Panc1 (cell line): Measurements from ENCODE around the gene ST3GAL4. TPM values are rescaled to one million over a fixed set of nuclear protein-coding genes. Genes with fewer than 3 reads are reported as not detected.

ENCODE experiments used
- ATAC-seq: fragments of 200-7000 bp; cut with Tn5 transposase; 2 replicates; pipeline ENCODE4 v1.9.1; 2020; ENCODE audit warnings: mild to moderate bottlenecking, moderate library complexity
- BruUV-seq: library from RNA; stranded (reverse); fragments of 400-500 nt; replicated peaks from 2 replicates; lab custom pipeline; 2021; lab: Mats Ljungman, UMichigan
- CTCF ChIA-PET: fragments of 300-600 bp; sonication (Branson Sonifier 250); formaldehyde crosslinking; loops from one replicate; lab custom pipeline; 2022; ENCODE audit warnings: antibody characterized with exemption; lab: Charles Lee
- POLR2A ChIA-PET: fragments of 300-600 bp; sonication (Branson Sonifier 250); formaldehyde crosslinking; loops from one replicate; lab custom pipeline; 2022; ENCODE audit warnings: antibody characterized with exemption; lab: Charles Lee
- DNase-seq: peaks from one replicate; pipeline ENCODE4 v3.0.0-alpha.2; 2010; ENCODE audit warnings: low read depth, low spot score
- H3K27ac ChIP-seq: 2 replicates; pipeline ENCODE4 v1.5.1; 2011; ENCODE audit warnings: mild to moderate bottlenecking, low read length, inconsistent platforms
- H3K27me3 ChIP-seq: fragments of 200-500 bp; sonication (Bioruptor generic); 2 replicates; pipeline ENCODE4 v1.6.0; 2014; ENCODE audit warnings: low read length, inconsistent platforms; ENCODE audit not compliant: control insufficient read depth, insufficient read depth
- H3K36me3 ChIP-seq: fragments of 200-500 bp; sonication (Bioruptor generic); 2 replicates; pipeline ENCODE4 v1.5.1; 2014; ENCODE audit warnings: inconsistent platforms, mild to moderate bottlenecking, low read length, moderate library complexity; ENCODE audit not compliant: control insufficient read depth, insufficient read depth
- H3K4me1 ChIP-seq: 2 replicates; pipeline ENCODE4 v1.5.1; 2011; ENCODE audit warnings: inconsistent platforms, mild to moderate bottlenecking, low read length, moderate library complexity; ENCODE audit not compliant: control insufficient read depth, insufficient read depth
- H3K4me3 ChIP-seq, 2 experiments: 2 replicates each; pipeline ENCODE4 v1.5.1; 2011 to 2012; ENCODE audit warnings: low read depth in 2 of 2, low read length in 2 of 2, mild to moderate bottlenecking in 2 of 2, inconsistent platforms in 1 of 2, moderate library complexity in 1 of 2
- H3K9me3 ChIP-seq: fragments of 200-500 bp; sonication (Bioruptor generic); 2 replicates; pipeline ENCODE4 v1.5.1; 2014; ENCODE audit warnings: low read depth, mild to moderate bottlenecking, inconsistent platforms, low read length, moderate library complexity; ENCODE audit not compliant: control insufficient read depth, insufficient read depth
- POLR2AphosphoS5 ChIP-seq: IDR thresholded peaks from 2 replicates; pipeline ENCODE4 v1.6.1; 2012; ENCODE audit warnings: mild to moderate bottlenecking, low read depth, low read length, moderate library complexity
- SIN3A ChIP-seq: IDR thresholded peaks from 2 replicates; pipeline ENCODE4 v1.6.1; 2012; ENCODE audit warnings: low read depth, mild to moderate bottlenecking, low read length, moderate library complexity, borderline replicate concordance; ENCODE audit not compliant: insufficient read depth
- TCF7L2 ChIP-seq: IDR thresholded peaks from 2 replicates; pipeline ENCODE4 v1.6.1; 2011; ENCODE audit warnings: mild to moderate bottlenecking, low read depth, low read length, inconsistent platforms
- in situ Hi-C: cut with HindIII; loops from 2 replicates; pipeline ENCODE4 v1.10.0; 2016; ENCODE audit warnings: low sequenced_read_pairs, low pct_unique_long_range_greater_than_20kb
- intact Hi-C: fragments of 100-400 bp; cut with micrococcal nuclease; formaldehyde crosslinking; loops from one replicate; pipeline ENCODE4 v1.10.0; 2022; ENCODE audit not compliant: unreplicated experiment
- total RNA-seq: library from RNA; stranded (reverse); gene quantifications from one replicate; pipeline ENCODE4 v1.2.1, GENCODE V29; 2021; ENCODE audit not compliant: unreplicated experiment
- TF ChIP-seq, protein P1 (sequence below), 2 experiments: IDR thresholded peaks; 2 replicates each; pipeline ENCODE4 v1.6.1; 2011 to 2012; ENCODE audit warnings: low read depth in 2 of 2, control low read depth in 1 of 2, low read length in 1 of 2, mild to moderate bottlenecking in 1 of 2, moderate library complexity in 1 of 2; ENCODE audit not compliant: insufficient read depth in 1 of 2
- TF ChIP-seq, protein P2 (sequence below): fragments of 450-650 bp; IDR thresholded peaks from 2 replicates; pipeline ENCODE4 v1.5.1; 2017; ENCODE audit warnings: mild to moderate bottlenecking

ST3GAL4 gene
- total RNA-seq, 1 experiment from 2014 or later = 56.6 TPM

DNA sequence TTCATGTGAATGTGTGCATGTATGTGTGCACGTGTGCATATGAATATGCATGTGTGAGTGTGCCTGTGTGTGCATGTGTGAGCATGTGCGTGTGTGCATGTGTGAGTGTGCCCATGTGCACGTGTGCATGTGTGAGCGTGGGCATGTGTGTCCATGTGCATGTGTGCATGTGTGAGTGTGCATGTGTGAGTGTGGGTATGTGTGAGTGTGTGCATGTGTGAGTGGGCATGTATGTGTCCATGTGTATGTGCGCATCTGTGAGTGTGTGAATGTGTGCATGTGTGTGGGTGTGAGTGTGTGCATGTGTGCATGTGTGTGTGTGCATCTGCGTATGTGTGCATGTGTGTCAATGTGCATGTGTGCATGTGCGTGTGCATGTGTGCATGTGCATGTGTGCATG lies 94.7 kb downstream of the ST3GAL4 start:
- CTCF ChIA-PET = no interaction called here
- ATAC-seq = no peak
- no TSS peak for BruUV-seq
- Histone ChIP-seq H3K9me3 (no peaks in the 10 kb centered on the region), H3K4me3 (no peak overlapping the region), H3K27me3 (no peaks in the 10 kb centered on the region; the same call in 1 of the 2 replicates), H3K4me1 (no peaks in the 10 kb centered on the region), H3K36me3 (no peaks in the 10 kb centered on the region), H3K27ac (no peak overlapping the region)
- DNase-seq = no peak
- intact Hi-C loops = no loop called here
- TF ChIP-seq, protein P1, sequence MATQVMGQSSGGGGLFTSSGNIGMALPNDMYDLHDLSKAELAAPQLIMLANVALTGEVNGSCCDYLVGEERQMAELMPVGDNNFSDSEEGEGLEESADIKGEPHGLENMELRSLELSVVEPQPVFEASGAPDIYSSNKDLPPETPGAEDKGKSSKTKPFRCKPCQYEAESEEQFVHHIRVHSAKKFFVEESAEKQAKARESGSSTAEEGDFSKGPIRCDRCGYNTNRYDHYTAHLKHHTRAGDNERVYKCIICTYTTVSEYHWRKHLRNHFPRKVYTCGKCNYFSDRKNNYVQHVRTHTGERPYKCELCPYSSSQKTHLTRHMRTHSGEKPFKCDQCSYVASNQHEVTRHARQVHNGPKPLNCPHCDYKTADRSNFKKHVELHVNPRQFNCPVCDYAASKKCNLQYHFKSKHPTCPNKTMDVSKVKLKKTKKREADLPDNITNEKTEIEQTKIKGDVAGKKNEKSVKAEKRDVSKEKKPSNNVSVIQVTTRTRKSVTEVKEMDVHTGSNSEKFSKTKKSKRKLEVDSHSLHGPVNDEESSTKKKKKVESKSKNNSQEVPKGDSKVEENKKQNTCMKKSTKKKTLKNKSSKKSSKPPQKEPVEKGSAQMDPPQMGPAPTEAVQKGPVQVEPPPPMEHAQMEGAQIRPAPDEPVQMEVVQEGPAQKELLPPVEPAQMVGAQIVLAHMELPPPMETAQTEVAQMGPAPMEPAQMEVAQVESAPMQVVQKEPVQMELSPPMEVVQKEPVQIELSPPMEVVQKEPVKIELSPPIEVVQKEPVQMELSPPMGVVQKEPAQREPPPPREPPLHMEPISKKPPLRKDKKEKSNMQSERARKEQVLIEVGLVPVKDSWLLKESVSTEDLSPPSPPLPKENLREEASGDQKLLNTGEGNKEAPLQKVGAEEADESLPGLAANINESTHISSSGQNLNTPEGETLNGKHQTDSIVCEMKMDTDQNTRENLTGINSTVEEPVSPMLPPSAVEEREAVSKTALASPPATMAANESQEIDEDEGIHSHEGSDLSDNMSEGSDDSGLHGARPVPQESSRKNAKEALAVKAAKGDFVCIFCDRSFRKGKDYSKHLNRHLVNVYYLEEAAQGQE (IDR thresholded peaks at IDR 0.05; ENCODE audit: insufficient read depth in 1 of 2, low read depth in 2 of 2, low read length in 1 of 2) = no peak
- no peak for TF ChIP-seq POLR2AphosphoS5
- no peak for TF ChIP-seq TCF7L2
- TF ChIP-seq, protein P2, sequence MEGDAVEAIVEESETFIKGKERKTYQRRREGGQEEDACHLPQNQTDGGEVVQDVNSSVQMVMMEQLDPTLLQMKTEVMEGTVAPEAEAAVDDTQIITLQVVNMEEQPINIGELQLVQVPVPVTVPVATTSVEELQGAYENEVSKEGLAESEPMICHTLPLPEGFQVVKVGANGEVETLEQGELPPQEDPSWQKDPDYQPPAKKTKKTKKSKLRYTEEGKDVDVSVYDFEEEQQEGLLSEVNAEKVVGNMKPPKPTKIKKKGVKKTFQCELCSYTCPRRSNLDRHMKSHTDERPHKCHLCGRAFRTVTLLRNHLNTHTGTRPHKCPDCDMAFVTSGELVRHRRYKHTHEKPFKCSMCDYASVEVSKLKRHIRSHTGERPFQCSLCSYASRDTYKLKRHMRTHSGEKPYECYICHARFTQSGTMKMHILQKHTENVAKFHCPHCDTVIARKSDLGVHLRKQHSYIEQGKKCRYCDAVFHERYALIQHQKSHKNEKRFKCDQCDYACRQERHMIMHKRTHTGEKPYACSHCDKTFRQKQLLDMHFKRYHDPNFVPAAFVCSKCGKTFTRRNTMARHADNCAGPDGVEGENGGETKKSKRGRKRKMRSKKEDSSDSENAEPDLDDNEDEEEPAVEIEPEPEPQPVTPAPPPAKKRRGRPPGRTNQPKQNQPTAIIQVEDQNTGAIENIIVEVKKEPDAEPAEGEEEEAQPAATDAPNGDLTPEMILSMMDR = no peak
- no peak for TF ChIP-seq SIN3A
- in situ Hi-C loops = no loop called here
- POLR2A ChIA-PET = no interaction called here

DNA sequence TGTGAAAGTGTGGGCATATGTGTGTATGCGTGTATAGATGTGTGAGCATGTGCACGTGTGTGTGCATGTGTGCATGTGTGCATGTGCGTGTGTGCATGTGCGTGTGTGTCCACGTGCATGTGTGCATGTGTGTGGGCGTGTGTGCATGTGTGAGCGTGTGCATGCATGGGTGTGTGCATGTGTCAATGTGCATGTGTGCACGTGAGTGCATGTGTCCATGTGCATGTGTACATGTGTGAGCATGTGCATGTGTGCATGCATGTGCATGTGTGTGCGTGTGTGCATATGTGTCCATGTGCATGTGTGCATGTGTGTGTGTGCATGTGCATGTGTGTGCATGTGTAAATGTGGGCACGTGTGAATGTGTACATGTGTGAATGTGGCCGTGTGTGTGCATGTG lies 95.3 kb downstream of the ST3GAL4 start:
- intact Hi-C loops = no loop called here
- CTCF ChIA-PET = no interaction called here
- POLR2A ChIA-PET = no interaction called here

More for the DNA sequence above, 95.3 kb downstream of the ST3GAL4 start:
- in situ Hi-C loops = no loop called here
- no peaks in the 10 kb centered on the region; the same call in 1 of the 2 replicates for H3K27me3 ChIP-seq
- no TSS peak for BruUV-seq
- ATAC-seq (no peak), DNase-seq (no peak)
- H3K27ac ChIP-seq = no peak overlapping the region
- H3K9me3 ChIP-seq = no peaks in the 10 kb centered on the region
- no peak overlapping the region for H3K4me3 ChIP-seq
- no peaks in the 10 kb centered on the region for H3K36me3 ChIP-seq
- no peaks in the 10 kb centered on the region for H3K4me1 ChIP-seq
- TF ChIP-seq, protein P2 = no peak
- TF ChIP-seq SIN3A (no peak), TCF7L2 (no peak), POLR2AphosphoS5 (no peak)
- TF ChIP-seq, protein P1 (IDR thresholded peaks at IDR 0.05; ENCODE audit: insufficient read depth in 1 of 2, low read depth in 2 of 2, low read length in 1 of 2) = no peak
